ENCODE data around the gene CCT7.

The CCT7 gene

DNA sequence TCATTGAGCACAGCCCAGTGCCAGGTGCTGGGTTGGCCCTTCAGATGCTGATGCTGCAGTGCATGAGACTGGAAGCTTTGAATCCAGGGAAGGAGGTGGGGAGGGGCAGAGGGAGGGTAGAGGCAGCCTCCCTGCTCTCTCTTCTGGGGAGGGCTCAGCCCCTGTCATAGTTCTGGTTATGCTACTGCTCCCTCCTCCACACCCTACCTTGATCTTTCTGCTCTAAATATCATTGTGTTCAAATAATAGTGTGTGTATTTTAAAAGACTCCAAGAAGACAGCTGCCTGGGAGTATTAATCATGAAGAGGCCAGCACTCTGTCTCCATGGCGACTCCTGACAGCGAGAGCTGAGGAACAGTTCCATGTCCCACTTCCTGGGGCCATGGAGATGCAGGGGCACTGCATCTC, 63.0 kb downstream of the CCT7 start:
- H3K4me1 ChIP-seq (ENCODE audit: control insufficient read depth, insufficient read depth, low read length, unreplicated experiment), result peaks cover 5% of the 10 kb centered on the region
- no peaks in the 10 kb centered on the region for H3K36me3 ChIP-seq (ENCODE audit: insufficient read depth, low read length)
- no peaks in the 10 kb centered on the region for H3K79me2 ChIP-seq (ENCODE audit: control insufficient read depth, insufficient read depth, low read length, unreplicated experiment)
- H2AFZ ChIP-seq (ENCODE audit: low read length, unreplicated experiment), result no peak overlapping the region
- peaks cover 89% of the 10 kb centered on the region for H3K27me3 ChIP-seq (ENCODE audit: insufficient read depth, low read length)
- no peak overlapping the region for H3K4me3 ChIP-seq (ENCODE audit: low read depth, low read length)
- H3K27ac ChIP-seq (ENCODE audit: low read depth, low read length), result no peak overlapping the region

DNA sequence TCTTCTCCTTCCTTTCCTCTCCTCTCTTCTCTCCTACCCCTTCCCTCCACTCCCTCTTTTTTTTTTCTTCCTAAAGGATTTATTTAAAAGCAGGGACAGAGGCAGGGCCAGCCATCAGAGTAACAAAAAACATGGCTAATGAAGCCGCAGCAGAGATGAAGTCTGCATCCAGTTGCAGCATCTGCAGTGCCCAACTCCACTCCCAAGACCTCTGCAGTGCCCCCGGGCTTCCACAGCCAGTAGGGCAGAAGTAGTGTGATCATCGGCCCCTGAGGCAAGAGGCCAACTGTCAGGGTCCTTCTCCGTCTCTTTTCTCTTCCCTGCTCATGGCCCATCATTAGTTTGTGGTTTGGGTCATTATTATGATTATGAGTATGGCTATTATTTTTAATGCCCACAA, 63.5 kb downstream of the CCT7 start:
- Histone ChIP-seq H3K36me3 (ENCODE audit: insufficient read depth, low read length) (no peaks in the 10 kb centered on the region), H3K79me2 (ENCODE audit: control insufficient read depth, insufficient read depth, low read length, unreplicated experiment) (no peaks in the 10 kb centered on the region), H3K27ac (ENCODE audit: low read depth, low read length) (no peak overlapping the region), H2AFZ (ENCODE audit: low read length, unreplicated experiment) (no peak overlapping the region), H3K27me3 (ENCODE audit: insufficient read depth, low read length) (peaks cover 89% of the 10 kb centered on the region), H3K4me3 (ENCODE audit: low read depth, low read length) (no peak overlapping the region), H3K4me1 (ENCODE audit: control insufficient read depth, insufficient read depth, low read length, unreplicated experiment) (peaks cover 5% of the 10 kb centered on the region)

GRCh38 chr2:73300926-73301325, 66.8 kb downstream of the CCT7 start:
- H3K4me3 ChIP-seq (ENCODE audit: low read depth, low read length), result no peak overlapping the region
- H3K27ac ChIP-seq (ENCODE audit: low read depth, low read length), result no peak overlapping the region
- H3K4me1 ChIP-seq (ENCODE audit: control insufficient read depth, insufficient read depth, low read length, unreplicated experiment), result peaks cover 5% of the 10 kb centered on the region
- H3K27me3 ChIP-seq (ENCODE audit: insufficient read depth, low read length), result peaks cover 88% of the 10 kb centered on the region
- H3K79me2 ChIP-seq (ENCODE audit: control insufficient read depth, insufficient read depth, low read length, unreplicated experiment), result no peaks in the 10 kb centered on the region
- H2AFZ ChIP-seq (ENCODE audit: low read length, unreplicated experiment), result no peak overlapping the region
- no peaks in the 10 kb centered on the region for H3K36me3 ChIP-seq (ENCODE audit: insufficient read depth, low read length)

DNA sequence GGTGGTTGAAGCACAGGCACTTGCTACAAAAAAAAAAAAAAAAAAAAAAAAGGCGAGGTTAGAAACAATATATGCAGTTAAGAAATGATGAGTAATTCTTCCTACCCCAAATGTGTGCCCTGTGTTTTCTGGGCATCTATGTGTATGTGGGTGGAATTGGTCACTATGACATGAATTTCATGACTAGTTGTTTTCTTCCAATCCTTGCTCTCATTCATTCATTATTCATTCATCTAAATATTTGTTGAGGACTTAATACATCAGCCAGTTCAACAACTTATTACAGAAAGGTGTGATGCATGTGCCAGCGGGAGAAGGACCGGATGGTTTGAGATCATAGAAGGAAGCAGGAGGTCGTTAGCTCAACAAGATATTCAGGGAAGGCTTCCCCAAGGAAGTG, 67.5 kb downstream of the CCT7 start:
- no peaks in the 10 kb centered on the region for H3K79me2 ChIP-seq (ENCODE audit: control insufficient read depth, insufficient read depth, low read length, unreplicated experiment)
- no peaks in the 10 kb centered on the region for H3K36me3 ChIP-seq (ENCODE audit: insufficient read depth, low read length)
- peaks cover 86% of the 10 kb centered on the region for H3K27me3 ChIP-seq (ENCODE audit: insufficient read depth, low read length)
- H3K27ac ChIP-seq (ENCODE audit: low read depth, low read length), result no peak overlapping the region
- no peak overlapping the region for H2AFZ ChIP-seq (ENCODE audit: low read length, unreplicated experiment)
- peaks cover 5% of the 10 kb centered on the region for H3K4me1 ChIP-seq (ENCODE audit: control insufficient read depth, insufficient read depth, low read length, unreplicated experiment)
- H3K4me3 ChIP-seq (ENCODE audit: low read depth, low read length), result no peak overlapping the region

Data from ACC112 (cell line).